ENCODE measurements around the gene STRADA. TPM values are rescaled to one million over a fixed set of nuclear protein-coding genes. Genes with fewer than 3 reads are reported as not detected.

Gene STRADA
- total and polyA plus RNA-seq, 10 of the 15 experiments (the other 5 are each of a cell fraction or from before 2014, with no cell fraction given): 13.3 to 54.1 (median 44.0) TPM

- no TSS peak for BruUV-seq (replicated peaks)
- ChIA-PET CTCF (interaction anchor here (1.8 to 4.0 kb wide), 2 partner anchors 24 to 81 kb away, joined by 5 to 10 read pairs; no protein-coding TSS in a partner anchor), POLR2A (interaction anchor here (1.0 to 5.6 kb wide), 3 partner anchors 11 to 54 kb away, joined by 3 to 49 read pairs (median 3); partner anchors contain the start of genes CCDC47 and DDX42), SMC1A (ENCODE audit: uncharacterized antibody, unreplicated experiment) (interaction anchor here (1.4 to 3.2 kb wide), 2 partner anchors 19 to 90 kb away, joined by 3 to 8 read pairs; no protein-coding TSS in a partner anchor), RAD21 (ENCODE audit: unreplicated experiment) (no interaction called here)
- Histone ChIP-seq H3K27me3 (replicated peaks in 1 of 2; ENCODE audit: control insufficient read depth in 2 of 2, insufficient read depth in 2 of 2, low read length in 1 of 2) (no peaks in the 10 kb centered on the region), H3K4me1 (ENCODE audit: control insufficient read depth, insufficient read depth, low read length) (peaks cover 8% of the 10 kb centered on the region; the same call in 1 of the 2 replicates), H3K9me3 (replicated peaks; ENCODE audit: control insufficient read depth, insufficient read depth, low read length) (no peaks in the 10 kb centered on the region), H3K4me3 (no peak overlapping the region), H3K79me2 (ENCODE audit: control insufficient read depth, insufficient read depth, low read length) (peaks cover 48% of the 10 kb centered on the region), H3K27ac (ENCODE audit: control insufficient read depth, insufficient read depth) (no peak overlapping the region), H4K20me1 (ENCODE audit: control insufficient read depth, insufficient read depth) (no peaks in the 10 kb centered on the region), H3K4me2 (ENCODE audit: control insufficient read depth, insufficient read depth) (no peak overlapping the region), H2AFZ (ENCODE audit: control insufficient read depth, low read depth, low read length) (no peak overlapping the region), H3K36me3 (ENCODE audit: control insufficient read depth in 2 of 2, insufficient read depth in 2 of 2, low read length in 1 of 2) (peaks cover 3 to 10% of the 10 kb centered on the region in 2 experiments), H3K9ac (ENCODE audit: control insufficient read depth, insufficient read depth, low read length) (no peak overlapping the region)
- DNase-seq (ENCODE audit: low read depth, low spot score): no peak
- in situ Hi-C loops (cut with MboI): no loop called here
- ATAC-seq: no peak
- intact Hi-C loops (cut with micrococcal nuclease; ENCODE audit: unreplicated experiment): no loop called here
- 100% methylated on average over 1 of the region's 1 CpG for WGBS (ENCODE audit: insufficient coverage, insufficient replicate concordance, low lambda C conversion rate, missing lambda C conversion rate)
- FAIRE-seq: no peak
- TF ChIP-seq BMI1 (IDR thresholded peaks at IDR 0.05; ENCODE audit: borderline replicate concordance) (no peak), IKZF2 (IDR thresholded peaks at IDR 0.05) (no peak), RUNX3 (IDR thresholded peaks at IDR 0.05; ENCODE audit: low read length) (no peak), E2F8 (IDR thresholded peaks at IDR 0.05; ENCODE audit: low read depth, partially characterized antibody) (no peak), HCFC1 (IDR thresholded peaks at IDR 0.05; ENCODE audit: low read length) (no peak), POLR2A (IDR thresholded peaks at IDR 0.05; ENCODE audit: low read depth, low read length) (no peak), PML (IDR thresholded peaks at IDR 0.05; ENCODE audit: low read length) (no peak), BRCA1 (IDR thresholded peaks at IDR 0.05; ENCODE audit: low read depth, low read length) (no peak), TBL1XR1 (IDR thresholded peaks at IDR 0.05; ENCODE audit: low read depth, low read length) (no peak), ZSCAN29 (IDR thresholded peaks at IDR 0.05) (no peak), NFIC (IDR thresholded peaks at IDR 0.05; ENCODE audit: low read depth, low read length) (no peak), MYC (IDR thresholded peaks at IDR 0.05; ENCODE audit: insufficient read depth, insufficient read length, insufficient replicate concordance, low read length, severe bottlenecking) (no peak), TCF12 (IDR thresholded peaks at IDR 0.05; ENCODE audit: low read depth, low read length) (no peak), BCL3 (IDR thresholded peaks at IDR 0.05; ENCODE audit: borderline replicate concordance, insufficient read depth, low read depth, low read length, poor library complexity, severe bottlenecking) (no peak), SREBF1 (IDR thresholded peaks at IDR 0.05; ENCODE audit: low read length) (no peak), MTA2 (IDR thresholded peaks at IDR 0.05; ENCODE audit: low read depth) (no peak), CEBPZ (IDR thresholded peaks at IDR 0.05; ENCODE audit: low read depth, low read length) (no peak), CREB1 (IDR thresholded peaks at IDR 0.05; ENCODE audit: low read depth) (no peak), JUND (IDR thresholded peaks at IDR 0.05; ENCODE audit: low read depth, low read length) (no peak)
Observed at GRCh38 chr17:63785556-63785955, 44.0 kb upstream of the STRADA start.
